SK-N-SH (cell line): Measurements from ENCODE around the gene ESRRA. TPM values are rescaled to one million over a fixed set of nuclear protein-coding genes. Genes with fewer than 3 reads are reported as not detected.

Experiments
- CTCF ChIA-PET: fragments of 300-600, 350-600 bp; formaldehyde crosslinking; extraction: SDS; loops from one replicate; lab custom pipeline; 2021; lab: Yijun Ruan, JAX
- POLR2A ChIA-PET: fragments of 350-600 bp; sonication (Branson Sonifier 250); formaldehyde crosslinking; extraction: SDS; loops from one replicate; lab custom pipeline; 2020; ENCODE audit warnings: antibody characterized with exemption, inconsistent platforms; lab: Yijun Ruan, JAX
- DNase-seq: peaks from one replicate; pipeline ENCODE4 v3.0.0; 2012
- H2AFZ ChIP-seq: fragments of 200-600 bp; sonication (generic); 2 replicates; pipeline ENCODE4 v1.8.1; 2016; ENCODE audit warnings: antibody characterized with exemption, mild to moderate bottlenecking, low read depth
- H3F3A ChIP-seq: fragments of 200-600 bp; sonication (generic); replicated peaks from 2 replicates; pipeline ENCODE3; 2016; ENCODE audit warnings: antibody characterized with exemption, mild to moderate bottlenecking; ENCODE audit not compliant: insufficient read depth
- H3K27ac ChIP-seq, 2 experiments: fragments of 200-500 bp in 1 of 2; fragments of 200-600 bp in 1 of 2; sonication (Bioruptor generic) in 1 of 2; sonication (generic), shearing (Covaris generic) in 1 of 2; 2 replicates each; pipeline versions ENCODE4 v1.5.1 to v1.6.1; 2014 to 2016; ENCODE audit warnings: low read depth in 2 of 2, inconsistent platforms in 1 of 2, low read length in 1 of 2, mild to moderate bottlenecking in 1 of 2, mixed read lengths in 1 of 2
- H3K27me3 ChIP-seq: fragments of 200-600 bp; sonication (generic), shearing (Covaris generic); 2 replicates; pipeline ENCODE4 v1.6.1; 2016; ENCODE audit warnings: mixed run types; ENCODE audit not compliant: insufficient read depth
- H3K36me3 ChIP-seq, 2 experiments: fragments of 200-500 bp in 1 of 2; fragments of 200-600 bp in 1 of 2; sonication (Bioruptor generic) in 1 of 2; sonication (generic) in 1 of 2; replicated peaks in 1 of 2; 2 replicates each; pipeline versions ENCODE3 to v1.5.1; 2014 to 2016; ENCODE audit warnings: low read length in 1 of 2, mild to moderate bottlenecking in 1 of 2; ENCODE audit not compliant: insufficient read depth in 2 of 2, control insufficient read depth in 1 of 2
- H3K4me1 ChIP-seq, 2 experiments: fragments of 200-500 bp in 1 of 2; fragments of 200-600 bp in 1 of 2; sonication (Bioruptor generic) in 1 of 2; sonication (generic), shearing (Covaris generic) in 1 of 2; 2 replicates each; pipeline versions ENCODE4 v1.5.1 to v1.6.1; 2014 to 2016; ENCODE audit warnings: low read depth in 1 of 2, low read length in 1 of 2, mixed run types in 1 of 2; ENCODE audit not compliant: insufficient read depth in 2 of 2, control insufficient read depth in 1 of 2
- H3K4me2 ChIP-seq: fragments of 200-600 bp; sonication (generic), shearing (Covaris generic); 2 replicates; pipeline ENCODE4 v1.6.1; 2017; ENCODE audit warnings: mixed run types
- H3K4me3 ChIP-seq, 2 experiments: fragments of 200-500 bp in 1 of 2; fragments of 200-600 bp in 1 of 2; sonication (Bioruptor generic) in 1 of 2; sonication (generic), shearing (Covaris generic) in 1 of 2; 2 replicates each; pipeline versions ENCODE4 v1.5.1 to v1.8.1; 2014 to 2016; ENCODE audit warnings: low read depth in 2 of 2, inconsistent platforms in 1 of 2, low read length in 1 of 2, mild to moderate bottlenecking in 1 of 2, mixed read lengths in 1 of 2, moderate library complexity in 1 of 2
- H3K79me2 ChIP-seq: fragments of 200-600 bp; sonication (generic); 2 replicates; pipeline ENCODE4 v1.8.1; 2017; ENCODE audit warnings: mild to moderate bottlenecking; ENCODE audit not compliant: insufficient read depth
- H3K9ac ChIP-seq: fragments of 200-600 bp; sonication (generic); 2 replicates; pipeline ENCODE4 v1.6.1; 2017; ENCODE audit warnings: mixed run types
- H3K9me2 ChIP-seq: fragments of 200-600 bp; sonication (generic); 2 replicates; pipeline ENCODE4 v1.6.1; 2017; ENCODE audit warnings: mixed run types
- H3K9me3 ChIP-seq: fragments of 200-600 bp; sonication (generic); 2 replicates; pipeline ENCODE4 v1.6.1; 2017; ENCODE audit warnings: mixed run types, mild to moderate bottlenecking, moderate library complexity
- H4K20me1 ChIP-seq: fragments of 200-600 bp; sonication (generic); 2 replicates; pipeline ENCODE4 v1.6.1; 2017; ENCODE audit warnings: mild to moderate bottlenecking, mixed run types; ENCODE audit not compliant: insufficient read depth
- CHD2 ChIP-seq: fragments of 150-350 bp; IDR thresholded peaks from 2 replicates; pipeline ENCODE4 v1.6.1; 2018; ENCODE audit warnings: low read length; ENCODE audit not compliant: partially characterized antibody
- CTCF ChIP-seq: fragments of 200-600 bp; sonication (generic); IDR thresholded peaks from 2 replicates; pipeline ENCODE4 v1.6.1; 2017; ENCODE audit warnings: antibody characterized with exemption, mild to moderate bottlenecking, moderate library complexity
- EP300 ChIP-seq, 2 experiments: IDR thresholded peaks; 2 replicates each; pipeline versions ENCODE4 v1.4.0 to v1.6.1; 2012; ENCODE audit warnings: borderline replicate concordance in 1 of 2, low read depth in 1 of 2, low read length in 1 of 2
- EZH2phosphoT487 ChIP-seq: fragments of 200-600 bp; sonication (generic); IDR thresholded peaks from 2 replicates; pipeline ENCODE4 v1.6.1; 2017; ENCODE audit warnings: low read depth, mixed run types, mild to moderate bottlenecking, antibody characterized with exemption, moderate library complexity, borderline replicate concordance
- FOSL2 ChIP-seq: IDR thresholded peaks from 2 replicates; pipeline ENCODE4 v1.4.0; 2012; ENCODE audit warnings: low read depth, mild to moderate bottlenecking, moderate library complexity, borderline replicate concordance
- FOXJ3 ChIP-seq: sonication (generic); formaldehyde crosslinking; IDR thresholded peaks from 2 replicates; pipeline ENCODE4 v1.5.1; 2020; ENCODE audit warnings: mild to moderate bottlenecking, missing genetic modification reagents
- FOXM1 ChIP-seq: IDR thresholded peaks from 2 replicates; pipeline ENCODE4 v1.4.0; 2012; ENCODE audit warnings: low read depth, mild to moderate bottlenecking
- GABPA ChIP-seq: IDR thresholded peaks from 2 replicates; pipeline ENCODE4 v1.4.0; 2012; ENCODE audit warnings: low read depth, mild to moderate bottlenecking
- IRF3 ChIP-seq: fragments of 150-350 bp; IDR thresholded peaks from 2 replicates; pipeline ENCODE4 v1.6.1; 2016; ENCODE audit warnings: mild to moderate bottlenecking, low read depth, low read length
- JUND ChIP-seq: IDR thresholded peaks from 2 replicates; pipeline ENCODE4 v1.4.0; 2012
- POLR2AphosphoS5 ChIP-seq: IDR thresholded peaks from 2 replicates; pipeline ENCODE4 v1.6.1; 2012; ENCODE audit warnings: low read depth, low read length
- RCOR1 ChIP-seq: fragments of 150-350 bp; IDR thresholded peaks from 2 replicates; pipeline ENCODE4 v1.6.1; 2017; ENCODE audit warnings: antibody characterized with exemption, low read length
- RXRA ChIP-seq: IDR thresholded peaks from 2 replicates; pipeline ENCODE4 v1.4.0; 2012; ENCODE audit warnings: low read depth, mild to moderate bottlenecking, borderline replicate concordance
- SIN3A ChIP-seq: IDR thresholded peaks from 2 replicates; pipeline ENCODE4 v1.6.1; 2012; ENCODE audit warnings: low read depth, mild to moderate bottlenecking, low read length, moderate library complexity, borderline replicate concordance
- TCF12 ChIP-seq: IDR thresholded peaks from 2 replicates; pipeline ENCODE4 v1.4.0; 2012
- TEAD4 ChIP-seq: IDR thresholded peaks from 2 replicates; pipeline ENCODE4 v1.4.0; 2012; ENCODE audit warnings: mild to moderate bottlenecking, borderline replicate concordance; ENCODE audit not compliant: insufficient read depth
- USF2 ChIP-seq: fragments of 150-350 bp; IDR thresholded peaks from 2 replicates; pipeline ENCODE4 v1.6.1; 2017; ENCODE audit warnings: antibody characterized with exemption, low read length, low read depth, borderline replicate concordance
- YY1 ChIP-seq: IDR thresholded peaks from 2 replicates; pipeline ENCODE4 v1.4.0; 2012; ENCODE audit warnings: low read depth, mild to moderate bottlenecking
- WGBS: methylation state at CpG from one replicate; pipeline ENCODE4 v1.1.6; 2017; ENCODE audit warnings: low lambda C conversion rate; 5-methylcytosine and 5-hydroxymethylcytosine counted together
- polyA plus RNA-seq, 3 experiments: library from polyadenylated mRNA; depleted of rRNA; stranded (reverse); fragments of >200 nt; gene quantifications; 2 replicates each; pipeline ENCODE4 v1.2.3, GENCODE V29; 2012
- TF ChIP-seq, protein P1 (sequence below): IDR thresholded peaks from 2 replicates; pipeline ENCODE4 v1.6.1; 2012; ENCODE audit warnings: mild to moderate bottlenecking, low read depth, low read length, moderate library complexity
- TF ChIP-seq, protein P2 (sequence below): IDR thresholded peaks from 2 replicates; pipeline ENCODE4 v1.4.0; 2012; ENCODE audit warnings: low read depth

The ESRRA gene
- polyA plus RNA-seq, 1 of the 3 experiments (the other 2 are of a cell fraction), result 27.8 TPM

GRCh38 chr11:64351136-64351631, 45.9 kb downstream of the ESRRA start (continued):
- no peak for TF ChIP-seq RCOR1

DNA sequence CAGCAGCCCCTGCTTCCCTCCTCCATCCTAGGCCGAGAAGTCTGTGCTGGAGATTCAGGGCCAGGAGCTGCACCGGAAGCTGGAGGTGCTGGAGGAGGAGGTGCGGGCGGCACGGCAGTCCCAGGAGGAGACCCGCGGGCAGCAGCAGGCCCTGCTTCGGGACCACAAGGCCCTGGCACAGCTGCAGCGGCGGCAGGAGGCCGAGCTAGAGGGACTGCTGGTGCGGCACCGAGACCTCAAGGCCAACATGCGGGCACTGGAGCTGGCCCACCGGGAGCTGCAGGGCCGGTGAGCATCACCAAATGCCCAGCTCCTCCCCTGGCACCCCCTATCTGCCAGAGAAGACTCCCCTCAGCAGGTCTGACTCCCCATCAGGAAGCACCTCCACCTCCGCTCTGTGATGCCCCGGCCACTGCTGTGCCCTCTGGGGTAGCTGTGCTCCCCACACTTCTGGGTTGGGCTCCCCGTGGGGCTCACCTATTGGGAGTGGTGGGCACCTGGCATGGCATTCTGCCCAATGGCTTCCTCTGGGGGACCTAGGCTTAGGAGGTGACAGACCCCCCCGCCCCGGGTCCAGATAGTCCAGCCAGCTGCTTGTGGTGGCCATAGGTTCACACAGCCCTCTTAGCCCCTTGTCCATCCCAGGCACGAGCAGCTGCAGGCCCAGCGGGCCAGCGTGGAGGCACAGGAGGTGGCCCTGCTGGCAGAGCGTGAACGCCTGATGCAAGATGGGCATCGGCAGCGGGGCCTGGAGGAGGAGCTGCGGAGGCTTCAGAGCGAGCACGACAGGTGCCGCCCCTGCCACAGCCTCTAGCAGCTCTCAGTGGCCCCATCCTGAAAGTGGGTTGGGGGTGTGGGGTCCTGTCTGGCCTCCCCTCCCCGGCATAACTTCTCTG, 47.0 kb downstream of the ESRRA start:
- no peak overlapping the region for H3K4me3 ChIP-seq
- CTCF ChIA-PET, result interaction anchor here (0.7 to 5.5 kb wide), 7 partner anchors 9 to 491 kb away, joined by 3 to 42 read pairs (median 4); partner anchors contain the start of genes PRDX5 and TRMT112
- no peaks in the 10 kb centered on the region for H3K79me2 ChIP-seq
- no peak overlapping the region for H3K4me2 ChIP-seq
- H4K20me1 ChIP-seq, result no peaks in the 10 kb centered on the region
- no peak overlapping the region for H2AFZ ChIP-seq
- POLR2A ChIA-PET, result no interaction called here
- H3K9me3 ChIP-seq, result no peaks in the 10 kb centered on the region
- H3K4me1 ChIP-seq, result peaks cover 0 to 6% of the 10 kb centered on the region in 2 experiments; a peak in 3 of 4 replicates
- no peaks in the 10 kb centered on the region for H3K27me3 ChIP-seq
- no peak overlapping the region for H3K9ac ChIP-seq
- no peaks in the 10 kb centered on the region for H3K36me3 ChIP-seq
- 83% methylated on average over 11 of the region's 33 CpGs for WGBS
- no peaks in the 10 kb centered on the region for H3K9me2 ChIP-seq
- no peak for DNase-seq
- peaks cover 12% of the 10 kb centered on the region for H3F3A ChIP-seq
- TF ChIP-seq USF2, result no peak
- no peak for TF ChIP-seq TEAD4
- TF ChIP-seq, protein P1, sequence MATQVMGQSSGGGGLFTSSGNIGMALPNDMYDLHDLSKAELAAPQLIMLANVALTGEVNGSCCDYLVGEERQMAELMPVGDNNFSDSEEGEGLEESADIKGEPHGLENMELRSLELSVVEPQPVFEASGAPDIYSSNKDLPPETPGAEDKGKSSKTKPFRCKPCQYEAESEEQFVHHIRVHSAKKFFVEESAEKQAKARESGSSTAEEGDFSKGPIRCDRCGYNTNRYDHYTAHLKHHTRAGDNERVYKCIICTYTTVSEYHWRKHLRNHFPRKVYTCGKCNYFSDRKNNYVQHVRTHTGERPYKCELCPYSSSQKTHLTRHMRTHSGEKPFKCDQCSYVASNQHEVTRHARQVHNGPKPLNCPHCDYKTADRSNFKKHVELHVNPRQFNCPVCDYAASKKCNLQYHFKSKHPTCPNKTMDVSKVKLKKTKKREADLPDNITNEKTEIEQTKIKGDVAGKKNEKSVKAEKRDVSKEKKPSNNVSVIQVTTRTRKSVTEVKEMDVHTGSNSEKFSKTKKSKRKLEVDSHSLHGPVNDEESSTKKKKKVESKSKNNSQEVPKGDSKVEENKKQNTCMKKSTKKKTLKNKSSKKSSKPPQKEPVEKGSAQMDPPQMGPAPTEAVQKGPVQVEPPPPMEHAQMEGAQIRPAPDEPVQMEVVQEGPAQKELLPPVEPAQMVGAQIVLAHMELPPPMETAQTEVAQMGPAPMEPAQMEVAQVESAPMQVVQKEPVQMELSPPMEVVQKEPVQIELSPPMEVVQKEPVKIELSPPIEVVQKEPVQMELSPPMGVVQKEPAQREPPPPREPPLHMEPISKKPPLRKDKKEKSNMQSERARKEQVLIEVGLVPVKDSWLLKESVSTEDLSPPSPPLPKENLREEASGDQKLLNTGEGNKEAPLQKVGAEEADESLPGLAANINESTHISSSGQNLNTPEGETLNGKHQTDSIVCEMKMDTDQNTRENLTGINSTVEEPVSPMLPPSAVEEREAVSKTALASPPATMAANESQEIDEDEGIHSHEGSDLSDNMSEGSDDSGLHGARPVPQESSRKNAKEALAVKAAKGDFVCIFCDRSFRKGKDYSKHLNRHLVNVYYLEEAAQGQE, result no peak
- no peak for TF ChIP-seq CTCF
- TF ChIP-seq FOSL2, result no peak
- TF ChIP-seq IRF3, result no peak
- TF ChIP-seq TCF12, result no peak
- TF ChIP-seq SIN3A, result no peak
- no peak for TF ChIP-seq RXRA
- TF ChIP-seq FOXM1, result no peak
- TF ChIP-seq JUND, result no peak
- no peak for TF ChIP-seq CHD2
- TF ChIP-seq EP300 (IDR thresholded peaks at IDR 0.05; ENCODE audit: borderline replicate concordance in 1 of 2, low read depth in 1 of 2, low read length in 1 of 2), result no peak
- no peak for TF ChIP-seq POLR2AphosphoS5
- TF ChIP-seq EZH2phosphoT487, result no peak
- TF ChIP-seq GABPA, result no peak
- no peak for TF ChIP-seq FOXJ3 (CRISPR knock-in tag)
- no peak for TF ChIP-seq YY1
- TF ChIP-seq, protein P2, sequence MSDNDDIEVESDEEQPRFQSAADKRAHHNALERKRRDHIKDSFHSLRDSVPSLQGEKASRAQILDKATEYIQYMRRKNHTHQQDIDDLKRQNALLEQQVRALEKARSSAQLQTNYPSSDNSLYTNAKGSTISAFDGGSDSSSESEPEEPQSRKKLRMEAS, result no peak
- TF ChIP-seq, all 33 proteins: peak for 0
- no peak overlapping the region for H3K27ac ChIP-seq
